ENCODE results near the gene CCR3.

DNA sequence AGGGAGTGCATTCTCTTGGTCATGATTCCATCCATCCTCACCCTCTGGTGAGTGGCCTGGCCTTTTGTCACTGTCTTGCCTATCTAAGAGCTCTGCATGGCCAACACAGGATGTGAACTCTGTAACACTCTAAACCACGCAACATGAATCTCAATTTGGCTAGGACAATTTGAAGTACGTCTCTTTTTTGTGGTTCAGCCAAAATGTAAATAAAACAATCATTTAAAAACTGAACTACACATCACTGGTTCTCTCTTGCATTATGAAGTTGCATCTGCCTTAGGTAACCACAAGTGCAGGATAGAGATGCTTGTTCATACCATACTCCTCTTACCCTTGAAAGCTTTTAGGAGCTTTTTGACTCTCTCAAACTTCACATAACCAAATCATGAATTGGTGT is 27.3 kb downstream of the CCR3 start:
- TF ChIP-seq, protein P1, sequence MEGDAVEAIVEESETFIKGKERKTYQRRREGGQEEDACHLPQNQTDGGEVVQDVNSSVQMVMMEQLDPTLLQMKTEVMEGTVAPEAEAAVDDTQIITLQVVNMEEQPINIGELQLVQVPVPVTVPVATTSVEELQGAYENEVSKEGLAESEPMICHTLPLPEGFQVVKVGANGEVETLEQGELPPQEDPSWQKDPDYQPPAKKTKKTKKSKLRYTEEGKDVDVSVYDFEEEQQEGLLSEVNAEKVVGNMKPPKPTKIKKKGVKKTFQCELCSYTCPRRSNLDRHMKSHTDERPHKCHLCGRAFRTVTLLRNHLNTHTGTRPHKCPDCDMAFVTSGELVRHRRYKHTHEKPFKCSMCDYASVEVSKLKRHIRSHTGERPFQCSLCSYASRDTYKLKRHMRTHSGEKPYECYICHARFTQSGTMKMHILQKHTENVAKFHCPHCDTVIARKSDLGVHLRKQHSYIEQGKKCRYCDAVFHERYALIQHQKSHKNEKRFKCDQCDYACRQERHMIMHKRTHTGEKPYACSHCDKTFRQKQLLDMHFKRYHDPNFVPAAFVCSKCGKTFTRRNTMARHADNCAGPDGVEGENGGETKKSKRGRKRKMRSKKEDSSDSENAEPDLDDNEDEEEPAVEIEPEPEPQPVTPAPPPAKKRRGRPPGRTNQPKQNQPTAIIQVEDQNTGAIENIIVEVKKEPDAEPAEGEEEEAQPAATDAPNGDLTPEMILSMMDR (conservative IDR thresholded peaks at IDR 0.05; ENCODE audit: low read length), result no peak
- no peak for TF ChIP-seq EZH2phosphoT487 (IDR thresholded peaks at IDR 0.05; ENCODE audit: borderline replicate concordance)
